Fibroblast of pulmonary artery (primary cell): ENCODE measurements around the gene PYHIN1.

Source experiments
- DNase-seq: peaks from one replicate; pipeline ENCODE4 v3.0.0-alpha.2; 2010; ENCODE audit warnings: low read depth
- H3K4me3 ChIP-seq: replicated peaks from 2 replicates; pipeline ENCODE4 v1.5.1; 2011; ENCODE audit warnings: low read depth, mild to moderate bottlenecking, control low read depth, low read length, moderate library complexity
- TF ChIP-seq, protein P1 (sequence below): IDR thresholded peaks from 2 replicates; pipeline ENCODE4 v1.5.1; 2011; ENCODE audit warnings: mild to moderate bottlenecking, control low read depth, low read length, inconsistent platforms; ENCODE audit errors: missing control alignments

PYHIN1 gene

GRCh38 chr1:158932171-158932570, 819 bp downstream of the PYHIN1 start:
- DNase-seq, result no peak
- TF ChIP-seq, protein P1, sequence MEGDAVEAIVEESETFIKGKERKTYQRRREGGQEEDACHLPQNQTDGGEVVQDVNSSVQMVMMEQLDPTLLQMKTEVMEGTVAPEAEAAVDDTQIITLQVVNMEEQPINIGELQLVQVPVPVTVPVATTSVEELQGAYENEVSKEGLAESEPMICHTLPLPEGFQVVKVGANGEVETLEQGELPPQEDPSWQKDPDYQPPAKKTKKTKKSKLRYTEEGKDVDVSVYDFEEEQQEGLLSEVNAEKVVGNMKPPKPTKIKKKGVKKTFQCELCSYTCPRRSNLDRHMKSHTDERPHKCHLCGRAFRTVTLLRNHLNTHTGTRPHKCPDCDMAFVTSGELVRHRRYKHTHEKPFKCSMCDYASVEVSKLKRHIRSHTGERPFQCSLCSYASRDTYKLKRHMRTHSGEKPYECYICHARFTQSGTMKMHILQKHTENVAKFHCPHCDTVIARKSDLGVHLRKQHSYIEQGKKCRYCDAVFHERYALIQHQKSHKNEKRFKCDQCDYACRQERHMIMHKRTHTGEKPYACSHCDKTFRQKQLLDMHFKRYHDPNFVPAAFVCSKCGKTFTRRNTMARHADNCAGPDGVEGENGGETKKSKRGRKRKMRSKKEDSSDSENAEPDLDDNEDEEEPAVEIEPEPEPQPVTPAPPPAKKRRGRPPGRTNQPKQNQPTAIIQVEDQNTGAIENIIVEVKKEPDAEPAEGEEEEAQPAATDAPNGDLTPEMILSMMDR, result no peak
- H3K4me3 ChIP-seq, result no peak overlapping the region

DNA sequence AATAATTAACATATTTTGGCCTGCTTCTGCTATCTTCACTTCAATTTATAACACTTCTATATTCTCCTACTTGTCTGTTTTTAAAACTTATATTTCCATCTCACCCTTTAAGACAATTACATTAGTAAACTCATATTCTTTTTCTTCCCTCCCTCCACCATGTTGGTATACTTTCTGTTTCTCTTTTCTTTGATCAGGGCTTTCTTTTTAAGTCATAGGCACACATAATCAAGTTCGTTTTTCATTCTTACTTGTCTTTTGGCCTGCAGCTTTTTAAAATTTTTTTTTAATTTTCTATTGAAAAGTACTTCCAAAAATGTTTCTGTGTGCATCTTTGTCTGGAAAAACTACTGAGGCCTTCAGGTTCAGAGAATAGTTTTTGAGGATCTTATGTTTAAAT, 2.3 kb downstream of the PYHIN1 start:
- TF ChIP-seq, protein P1, result no peak
- no peak for DNase-seq
- no peak overlapping the region for H3K4me3 ChIP-seq

- TF ChIP-seq, protein P1, result no peak
- H3K4me3 ChIP-seq, result no peak overlapping the region
- no peak for DNase-seq
Measured at GRCh38 chr1:158939180-158939579, 7.8 kb downstream of the PYHIN1 start.

GRCh38 chr1:158941317-158941716, 10.0 kb downstream of the PYHIN1 start:
- DNase-seq, result no peak
- TF ChIP-seq, protein P1, result no peak
- H3K4me3 ChIP-seq, result no peak overlapping the region

- DNase-seq, result no peak
- H3K4me3 ChIP-seq, result no peak overlapping the region
- TF ChIP-seq, protein P1, result no peak
Measured at GRCh38 chr1:158942490-158942889, 11.1 kb downstream of the PYHIN1 start.

- TF ChIP-seq, protein P1, result no peak
- H3K4me3 ChIP-seq, result no peak overlapping the region
- no peak for DNase-seq
Measured at GRCh38 chr1:158943059-158943458, 11.7 kb downstream of the PYHIN1 start.

DNA sequence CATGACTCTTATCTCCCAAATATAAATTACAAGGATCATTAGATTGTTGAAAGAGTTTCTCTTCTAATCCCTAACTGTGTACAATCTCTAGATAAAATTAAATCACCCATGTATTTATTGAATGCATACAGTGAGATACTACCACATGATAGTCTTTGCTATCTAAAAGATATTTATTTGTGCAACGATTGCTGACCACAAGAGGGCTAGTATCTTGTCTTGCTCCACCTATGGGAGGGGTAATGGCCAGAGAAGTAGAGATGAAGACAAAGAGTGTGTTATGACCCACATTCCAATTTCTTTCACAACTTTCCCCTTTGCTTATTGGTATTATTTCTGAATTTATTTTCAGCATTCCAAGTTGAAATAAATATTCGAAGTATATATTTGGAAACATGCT, 13.7 kb downstream of the PYHIN1 start:
- no peak for DNase-seq
- TF ChIP-seq, protein P1, result no peak
- H3K4me3 ChIP-seq, result no peak overlapping the region
